ENCODE measurements around the gene RABL6. TPM values are rescaled to one million over a fixed set of nuclear protein-coding genes. Genes with fewer than 3 reads are reported as not detected.
A peak's percentile ranks its signal among the peaks of the same experiment; 100 is the strongest.

RABL6 gene
- total RNA-seq, 1 donor from 2014 or later: 68.2 TPM

- no peak overlapping the region for H3K27ac ChIP-seq
Measured at GRCh38 chr9:136821826-136822544, 14.2 kb downstream of the RABL6 start.

DNA sequence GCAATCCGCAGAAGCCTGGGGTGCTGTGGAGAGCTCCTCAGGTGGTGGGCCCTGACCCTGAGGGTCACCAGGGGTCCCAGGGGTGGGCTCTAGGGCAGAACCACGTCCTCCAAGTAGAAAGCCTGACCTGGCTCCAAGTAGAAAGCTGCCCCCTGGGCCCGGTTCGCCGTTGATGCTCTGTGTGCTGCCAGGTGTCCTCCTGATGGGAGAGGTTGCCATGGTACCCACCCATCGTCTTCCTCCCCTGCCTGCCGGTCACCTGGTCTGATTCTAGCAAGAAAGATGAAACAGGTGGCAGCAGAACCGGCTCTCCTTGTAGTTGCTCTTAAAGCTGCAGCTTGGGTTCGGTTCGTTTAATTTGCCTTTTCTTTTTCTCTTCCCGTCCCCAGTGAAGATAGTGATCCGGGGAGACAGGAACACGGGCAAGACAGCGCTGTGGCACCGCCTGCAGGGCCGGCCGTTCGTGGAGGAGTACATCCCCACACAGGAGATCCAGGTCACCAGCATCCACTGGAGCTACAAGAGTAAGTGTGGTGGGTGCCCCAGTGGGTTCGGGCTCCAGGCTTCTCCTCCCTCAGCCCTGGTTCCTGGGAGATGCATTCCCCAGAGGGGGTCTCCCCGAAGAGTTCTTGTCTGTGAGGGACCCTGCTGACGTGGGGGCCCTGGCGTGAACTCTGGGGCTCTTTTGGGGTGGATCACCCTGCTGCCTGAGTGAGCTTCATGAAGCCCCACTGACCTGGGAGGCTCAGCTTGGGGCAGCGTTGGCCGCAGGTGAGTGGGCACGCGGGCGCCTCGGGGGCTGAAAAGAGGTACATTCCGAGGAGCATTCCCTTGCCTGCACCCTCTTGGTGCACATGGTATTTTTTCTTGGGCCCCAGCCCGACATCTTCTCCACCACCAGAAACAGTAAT is 15.6 kb downstream of the RABL6 start:
- H3K9me3 ChIP-seq: no peaks in the 10 kb centered on the region
- no peak overlapping the region for H3K4me3 ChIP-seq
- ATAC-seq (no peak), DNase-seq (no peak)
- peaks cover 31% of the 10 kb centered on the region for H3K36me3 ChIP-seq
- H3K27me3 ChIP-seq: no peaks in the 10 kb centered on the region
- intact Hi-C loops (cut with DNase I): no loop called here
- TF ChIP-seq, protein P1, sequence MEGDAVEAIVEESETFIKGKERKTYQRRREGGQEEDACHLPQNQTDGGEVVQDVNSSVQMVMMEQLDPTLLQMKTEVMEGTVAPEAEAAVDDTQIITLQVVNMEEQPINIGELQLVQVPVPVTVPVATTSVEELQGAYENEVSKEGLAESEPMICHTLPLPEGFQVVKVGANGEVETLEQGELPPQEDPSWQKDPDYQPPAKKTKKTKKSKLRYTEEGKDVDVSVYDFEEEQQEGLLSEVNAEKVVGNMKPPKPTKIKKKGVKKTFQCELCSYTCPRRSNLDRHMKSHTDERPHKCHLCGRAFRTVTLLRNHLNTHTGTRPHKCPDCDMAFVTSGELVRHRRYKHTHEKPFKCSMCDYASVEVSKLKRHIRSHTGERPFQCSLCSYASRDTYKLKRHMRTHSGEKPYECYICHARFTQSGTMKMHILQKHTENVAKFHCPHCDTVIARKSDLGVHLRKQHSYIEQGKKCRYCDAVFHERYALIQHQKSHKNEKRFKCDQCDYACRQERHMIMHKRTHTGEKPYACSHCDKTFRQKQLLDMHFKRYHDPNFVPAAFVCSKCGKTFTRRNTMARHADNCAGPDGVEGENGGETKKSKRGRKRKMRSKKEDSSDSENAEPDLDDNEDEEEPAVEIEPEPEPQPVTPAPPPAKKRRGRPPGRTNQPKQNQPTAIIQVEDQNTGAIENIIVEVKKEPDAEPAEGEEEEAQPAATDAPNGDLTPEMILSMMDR (IDR thresholded peaks at IDR 0.05): no peak
- H3K4me1 ChIP-seq: peaks cover 6% of the 10 kb centered on the region
- H3K27ac ChIP-seq: no peak overlapping the region

More at GRCh38 chr9:136821826-136822544, 14.2 kb downstream of the RABL6 start:
- Histone ChIP-seq H3K9me3 (no peaks in the 10 kb centered on the region), H3K4me3 (peak overlapping the region; percentile 23), H3K36me3 (peaks cover 25% of the 10 kb centered on the region), H3K4me1 (peaks cover 6% of the 10 kb centered on the region), H3K27me3 (no peaks in the 10 kb centered on the region)
- intact Hi-C loops (cut with DNase I): no loop called here
- TF ChIP-seq, protein P1 (IDR thresholded peaks at IDR 0.05): no peak
- ATAC-seq (no peak), DNase-seq (no peak)

DNA sequence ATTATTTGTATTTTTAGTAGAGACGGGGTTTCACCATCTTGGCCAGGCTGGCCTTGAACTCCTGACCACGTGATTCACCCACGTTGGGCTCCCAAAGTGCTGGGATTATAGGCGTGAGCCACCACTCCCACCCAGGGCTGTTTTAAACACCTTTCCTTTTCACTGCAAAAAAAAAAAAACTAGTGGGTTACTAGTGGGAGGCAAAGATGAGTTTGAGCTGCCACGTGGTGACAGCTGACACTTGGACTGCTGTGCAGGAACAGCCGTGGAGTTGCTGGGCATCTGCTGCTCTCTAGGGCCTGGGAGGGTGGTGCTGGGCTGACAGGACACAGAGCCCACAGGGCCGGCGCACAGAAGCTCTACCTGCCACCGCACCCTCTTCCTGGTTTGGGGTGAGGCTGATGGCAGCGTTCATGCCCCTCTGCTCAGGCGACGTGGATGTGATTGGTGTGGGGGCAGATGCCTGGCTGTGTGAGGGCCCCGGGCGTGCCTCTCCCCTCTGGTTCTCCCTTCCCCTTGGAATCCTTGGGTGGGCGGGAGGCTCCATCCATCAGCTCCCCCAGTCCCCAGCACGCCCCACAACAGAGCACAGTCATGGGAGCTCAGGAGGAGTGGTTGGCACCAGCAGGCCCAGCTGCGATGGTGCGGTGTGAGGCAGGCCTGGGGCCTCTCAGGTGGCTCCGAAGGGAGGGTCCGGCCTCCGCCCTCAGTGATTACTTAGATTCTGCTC is 16.9 kb downstream of the RABL6 start:
- no peaks in the 10 kb centered on the region for H3K27me3 ChIP-seq
- intact Hi-C loops (cut with DNase I): no loop called here
- no peak overlapping the region for H3K4me3 ChIP-seq
- TF ChIP-seq, protein P1 (IDR thresholded peaks at IDR 0.05): no peak
- no peaks in the 10 kb centered on the region for H3K9me3 ChIP-seq
- H3K27ac ChIP-seq: no peak overlapping the region
- H3K36me3 ChIP-seq: peaks cover 44% of the 10 kb centered on the region
- DNase-seq (no peak), ATAC-seq (no peak)
- H3K4me1 ChIP-seq: peaks cover 6% of the 10 kb centered on the region

GRCh38 chr9:136825295-136826187 is 17.8 kb downstream of the RABL6 start:
- H3K36me3 ChIP-seq: peaks cover 53% of the 10 kb centered on the region

More at GRCh38 chr9:136825295-136826187, 17.8 kb downstream of the RABL6 start:
- TF ChIP-seq, protein P1 (IDR thresholded peaks at IDR 0.05): no peak
- no peak overlapping the region for H3K4me3 ChIP-seq
- H3K4me1 ChIP-seq: peaks cover 6% of the 10 kb centered on the region
- DNase-seq (no peak), ATAC-seq (no peak)
- no peak overlapping the region for H3K27ac ChIP-seq
- H3K27me3 ChIP-seq: no peaks in the 10 kb centered on the region
- intact Hi-C loops (cut with DNase I): no loop called here
- H3K9me3 ChIP-seq: no peaks in the 10 kb centered on the region

Measured in upper lobe of right lung (tissue), 1 donor.